Activated CD8-positive, alpha-beta memory T cell treated with anti-CD3 and anti-CD28 coated beads, Interleukin-2, amount 50 U/mL, for 1 hour (primary cell): ENCODE results near the gene B4GALNT3.
"Not testable (repeated sequence)": the region's sequence is repeated elsewhere in the genome, so short reads cannot be mapped to it uniquely, and the experiment has no call there.

ENCODE experiments used
- DNase-seq: peaks from one replicate; pipeline ENCODE4 v3.0.0-alpha.2; 2020; ENCODE audit errors: extremely low read depth

The B4GALNT3 gene

DNA sequence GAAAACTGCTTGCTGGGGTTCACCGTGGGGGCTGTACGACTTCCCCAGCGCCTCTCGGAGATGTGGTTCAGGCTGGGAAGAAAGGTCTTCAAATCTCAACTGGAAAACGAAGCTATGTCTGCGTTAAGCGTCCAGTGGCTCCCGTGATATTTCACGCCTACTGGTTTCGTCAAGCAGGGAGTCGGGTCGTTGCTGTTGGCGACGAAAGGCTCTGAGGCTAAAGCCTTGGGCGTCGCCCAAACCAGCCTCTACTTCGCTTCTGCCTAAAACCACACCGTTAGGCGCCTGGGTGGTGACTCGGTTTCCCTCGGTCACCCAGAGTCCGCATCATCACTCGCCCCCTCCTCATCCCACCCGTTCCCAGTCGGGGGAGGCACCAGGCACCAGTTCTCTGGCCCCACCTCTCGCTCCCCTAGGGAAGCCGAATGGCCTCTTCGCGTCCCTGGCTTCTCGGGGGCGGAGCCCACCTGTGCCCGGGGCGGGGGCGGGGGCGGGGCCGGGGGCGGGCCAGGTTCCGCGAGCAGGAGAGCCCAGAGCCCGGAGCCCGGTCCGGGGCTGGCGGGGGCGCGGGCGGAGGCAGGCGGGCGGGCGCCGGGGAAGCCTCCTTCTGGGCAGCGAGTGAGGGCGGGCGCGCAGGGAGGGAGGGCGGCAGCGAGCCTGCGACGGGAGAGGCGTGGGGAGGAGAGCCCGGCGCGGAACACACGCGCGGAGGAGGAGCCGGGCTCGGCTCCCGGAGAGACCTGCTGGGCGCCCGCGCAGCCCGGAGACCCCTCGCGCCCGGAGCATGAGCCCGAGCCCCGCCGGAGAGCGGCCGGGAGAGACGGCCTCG lies at the start of gene B4GALNT3:
B4GALNT3 (plus strand) TSS at position 510 of the 829 bp plus-strand sequence. CDS start 438 bp downstream, outside the sequence.
- DNase-seq, result no peak

DNA sequence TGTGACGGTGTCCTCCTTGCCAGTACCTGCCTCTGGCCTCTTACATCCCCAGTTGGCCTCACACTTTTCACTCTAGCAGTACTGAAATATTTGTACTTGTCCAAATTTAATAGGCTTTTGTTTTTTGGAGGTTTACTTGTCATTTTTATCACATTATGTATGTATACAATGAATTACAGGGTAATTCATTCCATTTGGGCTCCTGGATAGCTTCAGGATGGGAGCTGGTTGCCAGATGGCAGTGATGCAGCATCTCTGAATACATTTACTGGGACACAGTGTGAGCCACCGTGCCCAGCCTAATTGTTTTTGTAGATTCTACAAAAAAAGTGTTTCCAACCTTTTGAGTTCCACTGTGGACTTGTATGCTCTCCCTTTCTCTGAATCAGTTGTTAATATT lies 44.9 kb upstream of the B4GALNT3 start:
- DNase-seq, result no peak

DNA sequence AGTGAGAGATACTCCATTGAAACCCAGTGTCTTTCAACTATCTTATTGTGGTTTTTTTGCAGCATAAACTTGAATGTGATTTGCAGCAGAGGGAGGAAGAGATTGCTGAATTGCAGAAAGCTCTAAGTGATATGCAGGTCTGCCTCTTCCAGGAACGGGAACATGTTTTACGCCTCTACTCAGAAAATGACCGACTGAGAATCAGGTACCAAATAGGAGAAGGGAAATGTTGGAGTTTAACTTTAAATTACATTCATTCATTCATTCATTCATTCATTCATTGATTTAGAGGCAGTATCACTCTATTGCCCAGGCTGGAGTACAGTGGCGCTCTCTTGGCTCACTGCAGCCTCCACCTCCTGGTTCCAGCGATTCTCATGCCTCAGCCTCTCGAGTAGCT lies 41.3 kb upstream of the B4GALNT3 start:
- no peak for DNase-seq

DNA sequence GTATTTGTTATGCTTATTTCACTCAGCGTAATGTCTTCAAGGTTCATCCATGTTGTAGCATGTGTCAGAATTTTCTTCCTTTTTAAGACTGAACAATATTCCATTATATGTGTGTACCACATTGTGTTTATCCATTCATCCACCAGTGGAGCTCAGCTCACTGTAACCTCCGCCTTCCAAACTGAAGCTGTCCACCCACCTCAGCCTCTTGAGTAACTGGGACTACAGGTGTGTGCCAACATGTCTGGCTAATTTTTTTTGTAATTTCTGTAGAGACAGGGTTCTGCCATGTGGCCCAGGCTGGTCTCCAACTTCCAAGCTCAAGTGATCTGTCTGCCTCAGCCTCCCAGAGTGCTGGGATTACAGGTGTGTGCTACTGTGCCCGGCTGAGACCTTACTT lies 37.2 kb upstream of the B4GALNT3 start:
- no peak for DNase-seq

DNA sequence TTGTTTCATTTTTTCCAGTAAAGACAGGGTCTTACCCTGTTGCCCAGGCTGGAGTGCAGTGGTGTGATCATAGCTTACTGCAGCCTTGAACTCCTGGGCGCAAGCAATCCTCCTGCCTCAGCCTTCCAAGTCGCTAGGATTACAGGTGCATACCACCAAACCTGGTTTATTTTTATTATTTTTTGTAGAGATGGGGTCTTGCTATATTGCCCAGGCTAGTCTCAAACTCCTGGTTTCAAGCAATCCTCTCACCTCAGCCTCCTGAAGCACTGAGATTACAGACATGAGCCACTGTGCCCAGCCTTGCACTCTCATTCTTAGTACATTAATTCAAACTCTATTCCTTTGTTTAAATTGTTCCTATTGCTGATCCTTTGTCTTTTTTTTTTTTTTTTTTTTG lies 24.0 kb upstream of the B4GALNT3 start:
- DNase-seq, result not testable (repeated sequence)

DNA sequence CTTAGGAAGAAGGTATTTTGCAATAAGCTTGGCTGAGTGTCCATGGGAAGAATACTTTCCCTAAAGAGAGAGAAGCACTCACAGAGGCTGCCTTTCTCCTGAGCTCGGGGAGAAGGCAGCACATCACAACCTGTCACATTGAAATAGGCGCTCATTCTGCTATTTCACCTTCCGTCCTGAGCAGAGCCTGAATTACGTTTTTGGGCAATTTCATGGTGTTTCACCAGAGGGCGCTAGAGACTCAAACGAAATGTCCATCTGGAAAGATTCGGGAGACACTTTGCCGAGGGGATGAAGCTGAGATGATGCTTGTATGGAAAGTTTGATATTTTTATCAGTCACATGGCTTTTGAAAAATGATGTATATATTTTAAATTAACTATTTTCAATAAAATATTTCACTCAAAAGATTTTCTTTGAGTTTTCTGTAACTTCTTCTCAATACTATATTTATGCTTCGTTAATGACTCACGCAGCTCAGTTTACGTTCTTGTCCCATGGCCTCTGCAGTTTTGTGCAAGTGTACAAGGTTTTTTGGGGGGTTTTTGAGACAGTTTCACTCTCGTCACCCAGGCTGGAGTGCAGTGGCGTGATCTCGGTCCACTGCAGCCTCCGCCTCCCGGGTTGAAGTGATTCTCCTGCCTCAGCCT lies 17.4 kb upstream of the B4GALNT3 start:
- no peak for DNase-seq

DNA sequence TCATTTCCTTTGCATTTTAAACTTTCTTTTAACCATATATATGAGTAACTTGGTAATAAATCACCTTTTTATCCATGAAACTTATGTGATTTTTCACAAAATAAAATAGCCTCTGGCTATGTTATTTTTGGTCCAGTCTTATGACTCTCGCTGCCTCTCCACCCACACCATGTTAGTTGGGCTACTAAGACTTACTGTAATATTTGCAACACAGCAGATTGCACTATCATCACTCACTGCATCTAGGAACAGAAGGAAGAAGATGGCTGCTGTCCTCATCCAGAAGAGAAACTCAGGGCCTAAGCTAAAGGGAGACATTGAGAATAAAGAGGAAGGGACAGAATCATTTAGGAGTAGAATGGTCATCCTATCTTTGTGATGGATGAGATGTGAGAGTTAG lies 12.6 kb upstream of the B4GALNT3 start:
- DNase-seq, result no peak

DNA sequence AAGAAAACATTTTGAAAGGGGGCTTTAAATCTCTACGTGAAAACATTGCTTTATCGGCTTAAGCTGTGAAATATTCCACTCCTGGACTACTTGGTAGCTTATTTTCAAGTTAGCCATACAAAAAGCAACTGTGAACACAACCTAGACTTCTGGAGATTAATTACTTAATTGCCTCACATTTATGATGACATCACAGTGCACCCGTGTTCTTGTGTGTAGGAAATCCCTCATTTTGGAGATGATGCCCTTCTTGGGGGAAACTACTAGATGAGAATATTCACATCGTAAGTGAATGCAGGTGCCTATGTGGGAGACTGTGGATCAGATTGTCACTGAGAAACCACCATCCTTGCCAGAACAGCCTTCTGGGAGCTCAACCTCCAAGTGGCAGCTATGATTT lies 10.5 kb upstream of the B4GALNT3 start:
- DNase-seq, result no peak

DNA sequence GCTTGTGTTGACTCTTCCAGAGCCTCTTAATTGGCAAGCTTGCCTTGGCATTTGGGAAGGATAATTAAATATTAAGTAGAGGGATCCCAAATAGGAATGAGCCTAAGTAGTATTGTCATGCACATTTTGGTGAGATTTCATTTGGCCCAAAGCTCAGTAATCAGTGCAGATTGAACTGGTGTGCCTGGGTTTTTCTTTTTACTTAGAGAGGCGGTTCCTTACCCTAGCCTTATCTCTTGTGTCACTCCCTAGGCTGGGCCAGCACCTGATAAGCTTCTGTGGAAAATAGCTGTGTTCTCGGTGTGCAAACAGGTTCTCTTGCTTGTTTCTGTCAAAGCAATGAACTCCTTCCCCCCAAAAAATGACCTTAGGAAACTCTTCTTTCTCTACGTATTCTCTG lies 9.3 kb upstream of the B4GALNT3 start:
- DNase-seq, result no peak

DNA sequence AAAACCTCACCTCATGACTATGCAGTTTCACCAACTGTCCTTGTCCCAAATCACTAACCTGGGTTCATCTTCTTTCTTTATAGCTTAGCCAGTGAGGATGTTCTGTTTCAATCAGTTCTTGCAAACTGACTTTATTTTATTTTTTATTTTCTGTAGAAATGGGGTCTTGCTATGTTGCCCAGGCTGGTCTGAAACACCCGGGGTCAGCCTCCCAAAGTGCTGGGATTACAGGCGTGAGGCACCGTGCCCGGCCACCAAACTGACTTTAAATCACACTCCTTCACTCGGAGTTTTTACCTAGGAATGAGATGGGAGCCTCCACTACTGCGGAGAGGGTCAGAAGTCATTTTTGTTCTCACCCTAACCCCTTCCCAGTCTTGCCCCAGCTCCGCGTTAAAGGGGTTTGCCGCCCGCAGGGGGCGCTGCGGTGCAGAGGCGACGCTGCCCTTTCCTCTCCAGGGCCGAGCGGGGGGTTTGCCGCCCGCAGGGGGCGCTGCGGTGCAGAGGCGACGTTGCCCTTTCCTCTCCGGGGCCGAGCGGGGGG lies 7.0 kb upstream of the B4GALNT3 start:
- DNase-seq, result no peak

DNA sequence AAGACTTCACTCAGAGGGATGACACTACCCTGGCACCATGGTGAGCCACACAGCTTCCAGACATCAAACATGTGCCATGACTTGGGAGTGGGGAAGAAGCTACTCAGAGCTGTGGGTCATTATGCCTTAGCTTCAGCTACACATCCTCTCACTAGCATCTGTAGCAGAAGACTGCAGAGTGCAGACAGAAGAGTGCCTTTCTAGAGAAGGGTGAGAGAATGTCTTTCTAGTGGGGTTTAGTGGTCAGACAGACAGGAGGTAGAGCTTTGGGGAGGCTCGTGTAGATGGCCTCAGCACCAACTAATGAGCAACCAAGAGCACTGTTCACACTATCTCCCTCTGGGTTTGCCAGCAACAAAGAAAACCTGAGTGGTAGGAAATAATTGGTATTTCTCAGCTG lies 4.9 kb upstream of the B4GALNT3 start:
- DNase-seq, result no peak

DNA sequence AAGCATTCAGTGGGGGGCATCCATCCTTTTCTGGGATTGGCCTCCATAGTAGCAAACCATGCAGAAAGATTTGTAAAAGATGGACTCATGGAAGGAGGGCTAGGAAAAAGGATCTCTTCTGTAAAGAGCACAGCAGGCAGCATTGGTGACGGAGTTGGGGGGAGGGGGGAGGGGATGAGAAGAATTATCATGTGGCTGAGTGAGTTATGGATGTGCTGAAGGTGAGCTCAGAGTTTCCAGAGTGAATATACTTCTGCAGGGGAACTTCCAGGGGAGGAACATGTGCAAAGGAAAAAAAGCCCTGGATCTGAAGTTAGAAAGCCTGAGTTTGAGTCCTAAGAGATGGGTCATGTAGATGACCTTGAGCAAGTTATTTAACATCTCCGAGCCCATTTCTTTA lies 3.9 kb upstream of the B4GALNT3 start:
- no peak for DNase-seq

DNA sequence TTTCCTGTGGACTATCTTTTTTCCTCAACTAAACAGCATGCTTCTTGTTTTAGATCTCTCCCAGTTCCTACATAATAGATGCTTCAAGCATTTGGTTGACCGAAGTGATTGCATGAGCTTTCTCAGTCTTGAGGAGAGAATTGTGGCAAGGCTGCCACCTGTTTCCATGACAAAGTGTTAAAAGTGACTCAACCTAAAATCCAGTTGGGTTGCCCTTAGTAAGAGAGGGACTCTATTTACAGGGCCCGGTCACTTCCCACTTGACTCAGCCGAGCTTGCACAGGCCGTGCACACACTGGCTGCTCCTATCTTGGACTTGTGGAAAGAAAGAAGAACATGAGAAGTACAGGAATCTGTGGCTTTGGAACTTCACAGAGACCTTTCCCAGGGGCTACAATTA lies 2.1 kb upstream of the B4GALNT3 start:
- no peak for DNase-seq

DNA sequence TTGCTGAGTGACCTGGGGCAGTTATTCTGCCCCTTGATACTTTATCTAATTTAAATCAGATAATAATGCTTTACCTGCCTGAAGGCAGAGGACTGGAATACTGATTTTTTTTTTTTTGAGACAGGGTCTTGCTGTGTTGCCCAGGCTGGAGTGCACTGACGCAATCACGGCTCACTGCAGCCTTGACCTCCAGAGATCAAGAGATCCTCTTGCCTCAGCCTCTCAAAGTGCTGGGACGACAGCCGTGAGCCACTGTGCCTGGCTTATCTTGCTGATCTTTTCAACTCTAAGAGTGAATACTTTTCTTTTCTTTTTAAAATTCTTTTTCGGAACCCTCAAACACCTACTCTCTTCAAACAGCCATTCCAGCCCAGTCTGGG lies 699 bp upstream of the B4GALNT3 start:
- no peak for DNase-seq

DNA sequence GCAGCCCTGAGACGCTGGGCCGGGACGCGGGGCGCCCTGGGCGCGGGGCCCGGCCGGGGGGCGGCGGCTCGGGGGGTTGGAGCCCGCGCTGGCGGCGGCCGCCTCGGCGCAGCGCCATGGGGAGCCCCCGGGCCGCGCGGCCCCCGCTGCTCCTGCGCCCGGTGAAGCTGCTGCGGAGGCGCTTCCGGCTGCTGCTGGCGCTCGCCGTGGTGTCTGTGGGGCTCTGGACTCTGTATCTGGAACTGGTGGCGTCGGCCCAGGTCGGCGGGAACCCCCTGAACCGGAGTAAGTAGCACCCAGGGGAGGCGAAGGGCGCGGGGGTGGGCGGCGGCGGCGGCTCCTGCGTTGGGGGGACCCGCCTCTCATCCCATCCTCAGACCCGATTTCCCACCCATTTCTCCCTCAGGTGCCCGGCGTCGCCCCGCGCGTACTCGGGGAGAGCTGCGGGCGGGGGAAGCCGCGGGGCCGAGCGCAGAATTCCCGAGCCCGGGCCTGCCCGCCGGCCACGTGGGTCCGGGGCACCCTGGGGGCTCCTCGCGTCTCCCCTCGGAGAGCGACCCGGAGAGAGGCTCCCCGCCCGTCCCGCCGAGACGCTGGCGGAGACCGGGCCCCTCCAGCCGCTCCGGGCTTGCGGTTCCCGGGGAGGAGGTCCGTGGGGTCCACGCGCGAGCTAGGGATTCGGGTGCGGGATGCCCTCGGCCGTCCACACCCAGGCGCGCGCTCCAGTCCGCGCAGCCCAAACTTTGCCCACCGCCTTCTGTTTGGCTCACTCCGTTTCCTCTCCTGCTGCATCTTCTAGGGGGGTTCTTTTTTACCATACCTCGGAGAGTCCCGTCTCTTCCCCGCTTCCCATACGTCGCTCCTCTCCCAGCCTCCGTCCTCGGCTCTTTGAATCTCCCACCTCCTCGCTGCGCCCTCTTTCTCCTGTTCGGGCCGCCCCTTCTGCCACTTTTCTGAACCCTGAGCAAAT lies 807 bp downstream of the B4GALNT3 start:
- DNase-seq, result no peak

DNA sequence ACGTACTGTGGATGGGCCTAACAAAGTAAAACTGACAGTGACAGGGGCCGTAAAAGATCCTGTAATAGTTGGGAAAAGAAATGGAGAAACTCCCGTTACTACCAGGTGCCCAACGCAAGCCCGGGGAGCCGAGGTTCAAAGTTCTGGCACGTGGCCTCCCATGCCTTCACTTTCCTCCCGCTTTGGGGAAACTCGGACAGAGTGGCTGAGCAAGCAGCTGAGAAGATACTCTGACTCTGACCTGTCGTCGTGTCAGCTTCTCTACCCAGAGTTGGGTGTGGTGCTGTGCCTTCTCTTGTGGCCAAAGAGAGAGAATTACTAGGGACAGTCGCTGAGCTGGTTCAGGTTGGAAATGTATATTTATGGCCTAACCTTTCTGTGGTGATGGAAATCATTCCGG lies 1.7 kb downstream of the B4GALNT3 start:
- no peak for DNase-seq

DNA sequence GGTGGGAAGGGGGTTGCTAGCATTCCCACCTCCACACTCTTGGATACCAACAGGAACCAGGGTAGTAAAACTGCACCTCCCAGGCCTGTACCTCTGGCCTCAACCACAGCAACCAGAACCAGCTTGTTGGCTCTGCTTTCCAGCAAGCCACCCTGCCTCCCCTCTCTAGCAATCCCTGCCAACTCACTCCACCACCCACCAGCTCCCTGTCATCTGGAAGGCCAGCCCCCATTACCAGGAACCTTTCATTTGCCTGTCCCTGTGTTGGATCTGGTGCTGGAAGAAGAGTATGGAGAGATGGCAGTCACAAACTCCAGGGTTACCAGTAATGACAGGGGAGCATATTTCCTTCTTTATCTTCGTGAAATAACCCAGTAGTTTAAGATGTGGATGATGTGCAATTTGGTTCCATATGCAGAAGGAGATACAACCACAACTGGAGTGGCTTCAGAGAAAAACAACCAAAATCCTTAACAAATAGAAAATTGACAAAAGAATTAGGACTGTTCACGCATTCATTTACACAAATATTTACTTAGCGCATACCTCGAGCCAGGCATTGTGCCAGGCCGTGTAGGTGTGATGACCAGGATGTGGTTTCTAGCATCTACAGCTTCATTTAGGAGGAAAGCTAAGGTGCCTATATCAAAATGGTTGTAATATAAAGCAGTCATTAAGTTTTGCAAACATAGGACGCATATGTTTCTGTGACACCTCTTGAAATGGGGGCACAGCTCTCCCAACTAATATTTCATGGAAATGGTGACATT lies 3.4 kb downstream of the B4GALNT3 start:
- DNase-seq, result no peak

DNA sequence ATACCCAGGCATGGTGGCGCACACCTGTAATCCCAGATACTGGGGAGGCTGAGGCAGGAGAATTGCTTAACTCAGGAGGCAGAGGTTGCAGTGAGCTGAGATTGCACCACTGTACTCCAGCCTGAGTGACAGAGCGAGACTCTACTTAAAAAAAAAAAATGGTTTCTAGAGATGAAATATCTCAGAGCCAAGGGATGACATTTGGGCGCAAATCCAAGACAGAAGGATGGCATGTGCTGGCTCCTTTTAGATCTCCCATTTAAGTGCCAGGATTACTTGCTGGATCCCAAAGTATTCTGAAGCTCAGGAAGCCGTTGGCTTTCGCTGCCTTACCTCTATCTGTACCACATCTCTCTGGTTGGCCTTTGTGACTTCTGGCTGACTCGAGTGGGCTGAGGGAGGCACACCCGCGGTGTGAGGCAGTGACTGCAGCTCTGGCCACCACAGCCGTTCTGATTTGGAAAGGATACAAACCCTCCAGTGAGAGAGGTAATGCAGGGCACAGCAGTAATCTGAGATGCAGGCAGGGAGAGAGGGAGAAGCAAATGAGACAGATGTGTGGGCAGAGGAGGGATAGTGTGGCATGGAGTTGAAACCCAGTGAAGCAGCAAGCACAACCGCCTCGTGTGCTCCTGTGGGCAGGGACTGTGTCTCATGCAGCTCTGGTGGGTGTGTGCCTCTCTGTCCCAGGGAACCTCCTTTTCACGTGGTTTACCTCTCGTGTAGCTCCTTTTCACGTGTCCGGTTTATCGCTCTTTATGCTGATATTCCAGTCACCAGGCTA lies 4.9 kb downstream of the B4GALNT3 start:
- DNase-seq, result no peak

DNA sequence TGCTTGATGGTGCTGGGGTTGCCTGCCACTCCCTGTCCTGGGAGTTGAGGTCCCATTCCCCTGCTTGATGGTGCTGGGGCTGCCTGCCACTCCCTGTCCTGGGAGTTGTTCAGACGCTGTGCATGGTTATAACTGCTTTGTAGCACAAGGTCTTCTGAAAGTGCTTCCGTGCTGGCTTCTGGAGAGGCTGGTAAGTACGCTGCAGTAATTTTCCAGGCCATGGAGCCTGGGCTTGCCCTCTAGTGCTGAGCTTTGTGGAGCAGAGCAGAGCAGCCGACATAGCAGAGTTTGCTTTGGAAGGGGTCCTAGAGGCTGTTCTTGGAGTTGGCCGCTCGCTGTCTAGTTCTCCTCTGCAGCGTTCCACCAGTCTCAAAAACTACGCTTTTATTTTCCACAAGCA lies 6.3 kb downstream of the B4GALNT3 start:
- no peak for DNase-seq

DNA sequence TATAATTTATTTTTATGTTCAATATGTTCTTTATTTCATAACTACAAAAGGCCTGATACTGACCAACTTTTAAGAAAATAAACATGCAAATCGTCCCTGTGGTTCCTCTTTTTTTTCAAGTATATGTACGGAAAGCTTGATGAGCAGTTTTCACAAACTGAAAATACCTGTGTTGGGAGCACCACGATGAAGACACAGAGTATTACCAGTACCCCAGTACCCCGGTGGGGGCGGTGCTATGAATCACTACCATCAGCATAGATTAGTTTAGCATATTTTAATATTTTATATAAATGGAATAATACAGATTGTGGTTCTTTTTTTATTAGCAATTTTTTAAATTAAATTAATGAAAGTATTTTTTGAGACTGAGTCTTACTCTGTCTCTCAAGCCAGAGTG lies 7.0 kb downstream of the B4GALNT3 start:
- no peak for DNase-seq
